GM21619 (cell line): ENCODE results near the gene ZNF25.
"Not testable (repeated sequence)": the region's sequence is repeated elsewhere in the genome, so short reads cannot be mapped to it uniquely, and the experiment has no call there.

Experiments used
- ATAC-seq: cut with Tn5 transposase; IDR thresholded peaks from one replicate; pipeline ENCODE4 v1.9.1; 2021; ENCODE audit not compliant: unreplicated experiment

Gene ZNF25

GRCh38 chr10:37948210-37948609 is 28.2 kb downstream of the ZNF25 start:
- no peak for ATAC-seq

- no peak for ATAC-seq
These were observed 28.9 kb downstream of the ZNF25 start for GRCh38 chr10:37947526-37947925.

GRCh38 chr10:37937864-37938263 is 38.6 kb downstream of the ZNF25 start:
- ATAC-seq = no peak

- ATAC-seq = no peak
These were observed 41.7 kb downstream of the ZNF25 start for GRCh38 chr10:37934791-37935190.

- no peak for ATAC-seq
These were observed 46.0 kb downstream of the ZNF25 start for GRCh38 chr10:37930423-37930822.

- ATAC-seq = not testable (repeated sequence)
These were observed 68.3 kb downstream of the ZNF25 start for GRCh38 chr10:37908165-37908564.

GRCh38 chr10:37906382-37906781 is 70.1 kb downstream of the ZNF25 start:
- ATAC-seq = no peak
